ENCODE data around the gene CPNE1. TPM values are rescaled to one million over a fixed set of nuclear protein-coding genes. Genes with fewer than 3 reads are reported as not detected.

CPNE1 gene
- total and polyA plus RNA-seq, 10 of the 15 experiments (the other 5 are each of a cell fraction or from before 2014, with no cell fraction given): 84.9 to 209 (median 146) TPM

GRCh38 chr20:35663516-35664465 lies 909 bp downstream of the CPNE1 start (continued):
- TF ChIP-seq ZNF687 (IDR thresholded peaks at IDR 0.05) (no peak), RBBP5 (conservative IDR thresholded peaks at IDR 0.05) (no peak), RELB (IDR thresholded peaks at IDR 0.05; ENCODE audit: low read depth) (no peak), NR2F1 (conservative IDR thresholded peaks at IDR 0.05) (no peak), KAT2A (conservative IDR thresholded peaks at IDR 0.05; ENCODE audit: control insufficient read depth, low read depth, low read length) (no peak), HDAC2 (IDR thresholded peaks at IDR 0.05) (no peak), NFYB (IDR thresholded peaks at IDR 0.05; ENCODE audit: insufficient read depth, low read depth, low read length) (no peak), BACH1 (IDR thresholded peaks at IDR 0.05; ENCODE audit: borderline replicate concordance) (peak; percentile 11; the same call in 1 of the 2 replicates), FOXM1 (IDR thresholded peaks at IDR 0.05; ENCODE audit: low read depth, low read length) (no peak), IKZF2 (IDR thresholded peaks at IDR 0.05) (no peak), NRF1 (conservative IDR thresholded peaks at IDR 0.05; ENCODE audit: low read depth, low read length) (no peak), PAX5 (IDR thresholded peaks at IDR 0.05; ENCODE audit: borderline replicate concordance, low read depth, low read length) (no peak), SIN3A (IDR thresholded peaks at IDR 0.05; ENCODE audit: low read depth, low read length) (no peak)
- TF ChIP-seq, protein P1, sequence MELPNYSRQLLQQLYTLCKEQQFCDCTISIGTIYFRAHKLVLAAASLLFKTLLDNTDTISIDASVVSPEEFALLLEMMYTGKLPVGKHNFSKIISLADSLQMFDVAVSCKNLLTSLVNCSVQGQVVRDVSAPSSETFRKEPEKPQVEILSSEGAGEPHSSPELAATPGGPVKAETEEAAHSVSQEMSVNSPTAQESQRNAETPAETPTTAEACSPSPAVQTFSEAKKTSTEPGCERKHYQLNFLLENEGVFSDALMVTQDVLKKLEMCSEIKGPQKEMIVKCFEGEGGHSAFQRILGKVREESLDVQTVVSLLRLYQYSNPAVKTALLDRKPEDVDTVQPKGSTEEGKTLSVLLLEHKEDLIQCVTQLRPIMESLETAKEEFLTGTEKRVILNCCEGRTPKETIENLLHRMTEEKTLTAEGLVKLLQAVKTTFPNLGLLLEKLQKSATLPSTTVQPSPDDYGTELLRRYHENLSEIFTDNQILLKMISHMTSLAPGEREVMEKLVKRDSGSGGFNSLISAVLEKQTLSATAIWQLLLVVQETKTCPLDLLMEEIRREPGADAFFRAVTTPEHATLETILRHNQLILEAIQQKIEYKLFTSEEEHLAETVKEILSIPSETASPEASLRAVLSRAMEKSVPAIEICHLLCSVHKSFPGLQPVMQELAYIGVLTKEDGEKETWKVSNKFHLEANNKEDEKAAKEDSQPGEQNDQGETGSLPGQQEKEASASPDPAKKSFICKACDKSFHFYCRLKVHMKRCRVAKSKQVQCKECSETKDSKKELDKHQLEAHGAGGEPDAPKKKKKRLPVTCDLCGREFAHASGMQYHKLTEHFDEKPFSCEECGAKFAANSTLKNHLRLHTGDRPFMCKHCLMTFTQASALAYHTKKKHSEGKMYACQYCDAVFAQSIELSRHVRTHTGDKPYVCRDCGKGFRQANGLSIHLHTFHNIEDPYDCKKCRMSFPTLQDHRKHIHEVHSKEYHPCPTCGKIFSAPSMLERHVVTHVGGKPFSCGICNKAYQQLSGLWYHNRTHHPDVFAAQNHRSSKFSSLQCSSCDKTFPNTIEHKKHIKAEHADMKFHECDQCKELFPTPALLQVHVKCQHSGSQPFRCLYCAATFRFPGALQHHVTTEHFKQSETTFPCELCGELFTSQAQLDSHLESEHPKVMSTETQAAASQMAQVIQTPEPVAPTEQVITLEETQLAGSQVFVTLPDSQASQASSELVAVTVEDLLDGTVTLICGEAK (IDR thresholded peaks at IDR 0.05; ENCODE audit: borderline replicate concordance): peak; percentile 13; the same call in 1 of the 2 replicates
- TF ChIP-seq, protein P2, sequence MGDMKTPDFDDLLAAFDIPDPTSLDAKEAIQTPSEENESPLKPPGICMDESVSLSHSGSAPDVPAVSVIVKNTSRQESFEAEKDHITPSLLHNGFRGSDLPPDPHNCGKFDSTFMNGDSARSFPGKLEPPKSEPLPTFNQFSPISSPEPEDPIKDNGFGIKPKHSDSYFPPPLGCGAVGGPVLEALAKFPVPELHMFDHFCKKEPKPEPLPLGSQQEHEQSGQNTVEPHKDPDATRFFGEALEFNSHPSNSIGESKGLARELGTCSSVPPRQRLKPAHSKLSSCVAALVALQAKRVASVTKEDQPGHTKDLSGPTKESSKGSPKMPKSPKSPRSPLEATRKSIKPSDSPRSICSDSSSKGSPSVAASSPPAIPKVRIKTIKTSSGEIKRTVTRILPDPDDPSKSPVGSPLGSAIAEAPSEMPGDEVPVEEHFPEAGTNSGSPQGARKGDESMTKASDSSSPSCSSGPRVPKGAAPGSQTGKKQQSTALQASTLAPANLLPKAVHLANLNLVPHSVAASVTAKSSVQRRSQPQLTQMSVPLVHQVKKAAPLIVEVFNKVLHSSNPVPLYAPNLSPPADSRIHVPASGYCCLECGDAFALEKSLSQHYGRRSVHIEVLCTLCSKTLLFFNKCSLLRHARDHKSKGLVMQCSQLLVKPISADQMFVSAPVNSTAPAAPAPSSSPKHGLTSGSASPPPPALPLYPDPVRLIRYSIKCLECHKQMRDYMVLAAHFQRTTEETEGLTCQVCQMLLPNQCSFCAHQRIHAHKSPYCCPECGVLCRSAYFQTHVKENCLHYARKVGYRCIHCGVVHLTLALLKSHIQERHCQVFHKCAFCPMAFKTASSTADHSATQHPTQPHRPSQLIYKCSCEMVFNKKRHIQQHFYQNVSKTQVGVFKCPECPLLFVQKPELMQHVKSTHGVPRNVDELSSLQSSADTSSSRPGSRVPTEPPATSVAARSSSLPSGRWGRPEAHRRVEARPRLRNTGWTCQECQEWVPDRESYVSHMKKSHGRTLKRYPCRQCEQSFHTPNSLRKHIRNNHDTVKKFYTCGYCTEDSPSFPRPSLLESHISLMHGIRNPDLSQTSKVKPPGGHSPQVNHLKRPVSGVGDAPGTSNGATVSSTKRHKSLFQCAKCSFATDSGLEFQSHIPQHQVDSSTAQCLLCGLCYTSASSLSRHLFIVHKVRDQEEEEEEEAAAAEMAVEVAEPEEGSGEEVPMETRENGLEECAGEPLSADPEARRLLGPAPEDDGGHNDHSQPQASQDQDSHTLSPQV (IDR thresholded peaks at IDR 0.05): no peak

Measured in GM12878 (cell line).